Measurements from ENCODE around the gene CPSF3. TPM values are rescaled to one million over a fixed set of nuclear protein-coding genes. Genes with fewer than 3 reads are reported as not detected.

CPSF3 gene
- total and polyA plus RNA-seq, 2 of the 13 experiments (the other 11 are each of a cell fraction or from before 2014, with no cell fraction given) = 19.8 to 93.0 TPM

DNA sequence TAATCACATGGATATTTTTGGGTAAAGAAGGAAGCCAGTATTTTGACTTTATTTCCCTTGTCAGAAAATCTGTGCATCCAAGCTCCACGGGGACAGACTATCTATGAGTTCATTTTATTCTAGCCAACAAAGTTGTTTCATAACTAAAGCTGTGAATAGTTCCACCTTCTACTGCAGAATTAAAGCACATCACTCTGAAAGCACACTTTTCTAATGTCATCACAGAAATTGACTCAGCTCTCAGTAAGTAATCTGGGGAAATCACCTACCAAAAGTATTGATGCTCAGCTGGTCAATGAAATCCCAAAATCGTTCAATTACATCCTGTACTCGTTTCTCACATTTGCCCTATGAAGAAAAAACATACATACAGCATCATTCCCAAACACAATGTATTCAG, 70.0 kb downstream of the CPSF3 start (continued):
- TF ChIP-seq HNRNPK (IDR thresholded peaks at IDR 0.05; ENCODE audit: low read depth, low read length, poor library complexity, severe bottlenecking) (no peak), SIX1 (CRISPR knock-in tag; IDR thresholded peaks at IDR 0.05; ENCODE audit: borderline replicate concordance) (no peak), SIX4 (CRISPR knock-in tag; IDR thresholded peaks at IDR 0.05) (no peak)

- no peak for TF ChIP-seq AFF4 (CRISPR knock-in tag; IDR thresholded peaks at IDR 0.05)
- TF ChIP-seq ZNF143 (CRISPR knock-in tag; IDR thresholded peaks at IDR 0.05) = no peak
- no peak for TF ChIP-seq NR3C1 (CRISPR knock-in tag; IDR thresholded peaks at IDR 0.05)
- no peak for TF ChIP-seq KDM5B (CRISPR knock-in tag; IDR thresholded peaks at IDR 0.05; ENCODE audit: borderline replicate concordance)
- TF ChIP-seq ZNF33B (CRISPR knock-in tag; IDR thresholded peaks at IDR 0.05) = no peak
- no peak for TF ChIP-seq ZKSCAN1 (IDR thresholded peaks at IDR 0.05; ENCODE audit: low read length)
- no peak for TF ChIP-seq ZNF280D (CRISPR knock-in tag; IDR thresholded peaks at IDR 0.05)
- TF ChIP-seq ZNF703 (CRISPR knock-in tag; IDR thresholded peaks at IDR 0.05; ENCODE audit: borderline replicate concordance) = no peak
- no peak for TF ChIP-seq HBP1 (CRISPR knock-in tag; IDR thresholded peaks at IDR 0.05; ENCODE audit: low read depth)
- no peak for TF ChIP-seq ZC3H13 (CRISPR knock-in tag; IDR thresholded peaks at IDR 0.05)
- no peak for TF ChIP-seq AKAP8 (CRISPR knock-in tag; IDR thresholded peaks at IDR 0.05)
- no peak for TF ChIP-seq ZFP37 (CRISPR knock-in tag; IDR thresholded peaks at IDR 0.05; ENCODE audit: borderline replicate concordance)
- Histone ChIP-seq H3K27me3 (ENCODE audit: control insufficient read depth in 1 of 2, insufficient read depth in 2 of 2, low read length in 2 of 2) (no peaks in the 10 kb centered on the region), H3K4me1 (ENCODE audit: insufficient read depth, low read length) (peaks cover 21% of the 10 kb centered on the region), H3K36me3 (replicated peaks in 1 of 2; ENCODE audit: control insufficient read depth in 1 of 2, insufficient read depth in 2 of 2, low read length in 2 of 2) (peaks cover 34 to 77% of the 10 kb centered on the region in 2 experiments), H4K20me1 (ENCODE audit: insufficient read depth, low read length) (no peaks in the 10 kb centered on the region), H3K9ac (ENCODE audit: insufficient read depth, low read depth, low read length) (no peak overlapping the region), H3K79me2 (ENCODE audit: insufficient read depth, low read length) (no peaks in the 10 kb centered on the region), H3K4me3 (replicated peaks in 1 of 3; ENCODE audit: insufficient read depth in 1 of 3, low read depth in 2 of 3, low read length in 3 of 3) (no peak overlapping the region), H3K4me2 (ENCODE audit: low read depth, low read length) (no peak overlapping the region), H2AFZ (ENCODE audit: low read length) (no peak overlapping the region), H3K9me3 (ENCODE audit: low read length) (no peaks in the 10 kb centered on the region), H3K27ac (ENCODE audit: extremely low read length, insufficient read depth, low read length) (no peak overlapping the region)
- ChIA-PET CTCF (ENCODE audit: low intra/inter-chr PET ratio, low total read pairs) (no interaction called here), POLR2A (no interaction called here)
- ATAC-seq (no peak), DNase-seq (ENCODE audit: low spot score) (no peak), FAIRE-seq (no peak)
- in situ Hi-C loops (cut with HindIII; ENCODE audit: extremely low pct_ligation_motif_present, low pct_unique_long_range_greater_than_20kb) (no loop called here), intact Hi-C loops (cut with micrococcal nuclease; ENCODE audit: unreplicated experiment) (loop anchor here (5.0 kb wide), 1 partner anchor 43 kb away; no protein-coding TSS in a partner anchor)
- no TSS peak for BruUV-seq (replicated peaks)
- WGBS (ENCODE audit: low lambda C conversion rate) = 100% methylated on average over 1 of the region's 1 CpG
Measured at GRCh38 chr2:9494081-9494480, 70.6 kb downstream of the CPSF3 start.
